ENCODE data around the gene ABHD1.

ABHD1 gene

GRCh38 chr2:27086090-27086723 is 37.4 kb upstream of the ABHD1 start (continued):
- TF ChIP-seq ZNF677 (tag by site-specific recombination; IDR thresholded peaks at IDR 0.05): no peak
- TF ChIP-seq, protein P1, sequence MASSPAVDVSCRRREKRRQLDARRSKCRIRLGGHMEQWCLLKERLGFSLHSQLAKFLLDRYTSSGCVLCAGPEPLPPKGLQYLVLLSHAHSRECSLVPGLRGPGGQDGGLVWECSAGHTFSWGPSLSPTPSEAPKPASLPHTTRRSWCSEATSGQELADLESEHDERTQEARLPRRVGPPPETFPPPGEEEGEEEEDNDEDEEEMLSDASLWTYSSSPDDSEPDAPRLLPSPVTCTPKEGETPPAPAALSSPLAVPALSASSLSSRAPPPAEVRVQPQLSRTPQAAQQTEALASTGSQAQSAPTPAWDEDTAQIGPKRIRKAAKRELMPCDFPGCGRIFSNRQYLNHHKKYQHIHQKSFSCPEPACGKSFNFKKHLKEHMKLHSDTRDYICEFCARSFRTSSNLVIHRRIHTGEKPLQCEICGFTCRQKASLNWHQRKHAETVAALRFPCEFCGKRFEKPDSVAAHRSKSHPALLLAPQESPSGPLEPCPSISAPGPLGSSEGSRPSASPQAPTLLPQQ (tag by site-specific recombination; IDR thresholded peaks at IDR 0.05): 0 out of 2 replicates have a peak, but pooled peaks have one; percentile 11

GRCh38 chr2:27086724-27087593 is 36.7 kb upstream of the ABHD1 start, which contains the start of gene KHK:
Gene KHK (plus strand): TSS chr2:27086772. CDS start chr2:27087260, 488 bp downstream.
- Histone ChIP-seq H3K4me1 (ENCODE audit: control insufficient read depth, insufficient read depth, low read length) (peaks cover 5% of the 10 kb centered on the region), H3K4me3 (ENCODE audit: low read depth, low read length) (peak within 1 kb of the TSS; percentile 48), H3K36me3 (ENCODE audit: control insufficient read depth in 2 of 2, insufficient read depth in 1 of 2, low read length in 2 of 2) (peaks cover 0 to 12% of the 10 kb centered on the region in 2 experiments; a peak in 1 of 3 replicates), H3K27ac (ENCODE audit: extremely low read depth, low read depth, low read length) (peak within 1 kb of the TSS; percentile 72), H3K9me3 (ENCODE audit: control insufficient read depth, insufficient read depth, low read depth, low read length) (no peaks in the 10 kb centered on the region)
- ChIA-PET CTCF (interaction anchor here (0.6 to 3.3 kb wide), 15 partner anchors 11 to 267 kb away, joined by 3 to 44 read pairs (median 3); partner anchors contain the start of genes ABHD1, CGREF1 and OST4), POLR2A (interaction anchor here (0.7 to 2.8 kb wide), 10 partner anchors 9 to 283 kb away, joined by 3 to 11 read pairs (median 5); partner anchors contain the start of genes AGBL5 and OST4)
- TF ChIP-seq ZNF585B (tag by site-specific recombination; IDR thresholded peaks at IDR 0.05) (no peak), ZNF549 (tag by site-specific recombination; IDR thresholded peaks at IDR 0.05) (no peak), PBX3 (CRISPR knock-in tag; IDR thresholded peaks at IDR 0.05) (no peak), ZNF112 (tag by site-specific recombination; IDR thresholded peaks at IDR 0.05) (no peak), TCF7L2 (IDR thresholded peaks at IDR 0.05; ENCODE audit: borderline replicate concordance, low read depth, low read length) (no peak), WT1 (tag by site-specific recombination; IDR thresholded peaks at IDR 0.05) (no peak), ZNF792 (tag by site-specific recombination; IDR thresholded peaks at IDR 0.05) (no peak), ZNF791 (tag by site-specific recombination; IDR thresholded peaks at IDR 0.05) (no peak), ZNF148 (tag by site-specific recombination; IDR thresholded peaks at IDR 0.05; ENCODE audit: borderline replicate concordance) (no peak), SCRT2 (tag by site-specific recombination; IDR thresholded peaks at IDR 0.05) (0 out of 2 replicates have a peak, but pooled peaks have one; percentile 7), ZNF645 (tag by site-specific recombination; IDR thresholded peaks at IDR 0.05) (no peak), ZNF830 (tag by site-specific recombination; IDR thresholded peaks at IDR 0.05; ENCODE audit: low read depth) (no peak), KLF17 (tag by site-specific recombination; IDR thresholded peaks at IDR 0.05) (no peak), HOXC10 (CRISPR knock-in tag; IDR thresholded peaks at IDR 0.05) (no peak), ZNF529 (tag by site-specific recombination; IDR thresholded peaks at IDR 0.05; ENCODE audit: insufficient replicate concordance) (no peak), ZNF24 (tag by site-specific recombination; IDR thresholded peaks at IDR 0.05) (no peak), ZNF600 (tag by site-specific recombination; IDR thresholded peaks at IDR 0.05) (no peak), ZNF202 (tag by site-specific recombination; IDR thresholded peaks at IDR 0.05; ENCODE audit: borderline replicate concordance) (no peak), ZNF560 (tag by site-specific recombination; IDR thresholded peaks at IDR 0.05; ENCODE audit: borderline replicate concordance) (no peak), ZNF335 (tag by site-specific recombination; conservative IDR thresholded peaks at IDR 0.05) (peak; percentile 89), ZNF23 (tag by site-specific recombination; IDR thresholded peaks at IDR 0.05; ENCODE audit: borderline replicate concordance) (no peak)
- TF ChIP-seq, protein P2, sequence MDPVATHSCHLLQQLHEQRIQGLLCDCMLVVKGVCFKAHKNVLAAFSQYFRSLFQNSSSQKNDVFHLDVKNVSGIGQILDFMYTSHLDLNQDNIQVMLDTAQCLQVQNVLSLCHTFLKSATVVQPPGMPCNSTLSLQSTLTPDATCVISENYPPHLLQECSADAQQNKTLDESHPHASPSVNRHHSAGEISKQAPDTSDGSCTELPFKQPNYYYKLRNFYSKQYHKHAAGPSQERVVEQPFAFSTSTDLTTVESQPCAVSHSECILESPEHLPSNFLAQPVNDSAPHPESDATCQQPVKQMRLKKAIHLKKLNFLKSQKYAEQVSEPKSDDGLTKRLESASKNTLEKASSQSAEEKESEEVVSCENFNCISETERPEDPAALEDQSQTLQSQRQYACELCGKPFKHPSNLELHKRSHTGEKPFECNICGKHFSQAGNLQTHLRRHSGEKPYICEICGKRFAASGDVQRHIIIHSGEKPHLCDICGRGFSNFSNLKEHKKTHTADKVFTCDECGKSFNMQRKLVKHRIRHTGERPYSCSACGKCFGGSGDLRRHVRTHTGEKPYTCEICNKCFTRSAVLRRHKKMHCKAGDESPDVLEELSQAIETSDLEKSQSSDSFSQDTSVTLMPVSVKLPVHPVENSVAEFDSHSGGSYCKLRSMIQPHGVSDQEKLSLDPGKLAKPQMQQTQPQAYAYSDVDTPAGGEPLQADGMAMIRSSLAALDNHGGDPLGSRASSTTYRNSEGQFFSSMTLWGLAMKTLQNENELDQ (tag by site-specific recombination; IDR thresholded peaks at IDR 0.05; ENCODE audit: low read depth): no peak

Measured in HEK293 (cell line).